K562 (cell line): Measurements from ENCODE around the gene DYNC1I1.

Source experiments
- CBX1 ChIP-seq: sonication (generic); IDR thresholded peaks from 2 replicates; pipeline ENCODE4 v1.6.1; 2016; ENCODE audit warnings: antibody characterized with exemption, low read depth, mild to moderate bottlenecking
- CCAR2 ChIP-seq: fragments of 200-400 bp; formaldehyde crosslinking; IDR thresholded peaks from 2 replicates; pipeline ENCODE4 v1.6.1; 2017; ENCODE audit warnings: mild to moderate bottlenecking, low read depth, low read length
- ELF4 ChIP-seq: fragments of 450-650 bp; formaldehyde crosslinking; IDR thresholded peaks from 2 replicates; pipeline ENCODE4 v1.4.0; 2022; ENCODE audit warnings: missing genetic modification characterization
- GABPB1 ChIP-seq: sonication (generic); formaldehyde crosslinking; IDR thresholded peaks from 2 replicates; pipeline ENCODE4 v1.8.0; 2022; ENCODE audit warnings: mild to moderate bottlenecking, missing genetic modification reagents
- MAZ ChIP-seq, 2 experiments: fragments of 450-650 bp in 1 of 2; sonication (generic) in 1 of 2; formaldehyde crosslinking; IDR thresholded peaks in 1 of 2; conservative IDR thresholded peaks in 1 of 2; 2 replicates each; pipeline versions ENCODE4 v1.4.0 to v1.5.0; 2020; ENCODE audit warnings: mild to moderate bottlenecking in 1 of 2, missing genetic modification reagents in 1 of 2
- NR2C1 ChIP-seq, 2 experiments: fragments of 450-650 bp; IDR thresholded peaks; 2 replicates each; pipeline ENCODE4 v1.6.1; 2017; ENCODE audit warnings: mild to moderate bottlenecking in 2 of 2, antibody characterized with exemption in 1 of 2, inconsistent platforms in 1 of 2, missing compliant biosample characterization in 1 of 2, missing genetic modification characterization in 1 of 2
- PTBP1 ChIP-seq: fragments of 200-400 bp; formaldehyde crosslinking; IDR thresholded peaks from 2 replicates; pipeline ENCODE4 v1.6.1; 2017; ENCODE audit warnings: low read depth, low read length
- PTTG1 ChIP-seq: fragments of 450-650 bp; IDR thresholded peaks from 2 replicates; pipeline ENCODE4 v1.6.1; 2016; ENCODE audit warnings: low read depth, mild to moderate bottlenecking, missing genetic modification characterization, missing compliant biosample characterization
- RAD21 ChIP-seq, 2 experiments: fragments of 250-450 bp in 1 of 2; fragments of 450-650 bp in 1 of 2; sonication (Bioruptor Pico) in 1 of 2; formaldehyde crosslinking in 1 of 2; IDR thresholded peaks in 1 of 2; conservative IDR thresholded peaks in 1 of 2; 2 replicates each; pipeline versions ENCODE4 v1.4.0 to v1.8.0; 2020 to 2022; ENCODE audit warnings: mild to moderate bottlenecking in 2 of 2, moderate library complexity in 1 of 2
- ZNF184 ChIP-seq: sonication (generic); formaldehyde crosslinking; IDR thresholded peaks from 2 replicates; pipeline ENCODE4 v1.5.0; 2020; ENCODE audit warnings: missing genetic modification reagents
- TF ChIP-seq, protein P1 (sequence below), 3 experiments: IDR thresholded peaks in 2 of 3; conservative IDR thresholded peaks in 1 of 3; 2 replicates each; pipeline ENCODE4 v1.5.1; 2011 to 2012; ENCODE audit warnings: low read length in 3 of 3, mild to moderate bottlenecking in 3 of 3, control low read depth in 2 of 3, improper control_type of control experiment in 1 of 3, inconsistent platforms in 1 of 3, low read depth in 1 of 3, mixed read lengths in 1 of 3, moderate library complexity in 1 of 3; ENCODE audit not compliant: insufficient read depth in 2 of 3
- TF ChIP-seq, protein P2 (sequence below): IDR thresholded peaks from 2 replicates; pipeline ENCODE4 v1.6.1; 2012; ENCODE audit warnings: low read depth, low read length, improper control_type of control experiment, borderline replicate concordance

DNA sequence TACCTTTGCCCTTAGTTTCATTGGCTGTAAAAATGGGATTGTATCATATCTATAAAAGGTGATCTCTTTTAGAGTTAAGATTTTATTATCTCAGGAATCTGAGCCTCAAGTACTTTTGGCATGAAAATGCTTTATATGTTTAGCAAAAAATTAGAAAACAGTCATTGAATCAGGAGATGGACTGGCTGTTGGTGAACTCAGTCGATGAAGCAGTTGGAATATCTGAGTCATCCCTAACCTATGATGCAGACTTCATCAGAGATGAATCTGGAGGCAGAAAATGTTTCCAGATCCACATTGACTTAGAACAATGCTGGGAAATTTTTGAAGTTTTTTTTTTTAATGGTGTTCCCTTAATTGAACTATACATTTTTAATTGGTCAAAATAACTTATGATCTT lies 321.1 kb downstream of the DYNC1I1 start:
- TF ChIP-seq NR2C1 (IDR thresholded peaks at IDR 0.05) (no peak), NR2C1 (tag; IDR thresholded peaks at IDR 0.05) (no peak), MAZ (CRISPR knock-in tag; conservative IDR thresholded peaks at IDR 0.05 in 1 of 2, IDR thresholded peaks at IDR 0.05 in 1 of 2) (no peak), CBX1 (no peak), ELF4 (no peak), RAD21 (CRISPR knock-in tag; conservative IDR thresholded peaks at IDR 0.05 in 1 of 2, IDR thresholded peaks at IDR 0.05 in 1 of 2) (no peak), ZNF184 (no peak), CCAR2 (no peak), PTTG1 (tag) (no peak), PTBP1 (no peak), GABPB1 (CRISPR knock-in tag) (no peak)
- TF ChIP-seq, protein P1, sequence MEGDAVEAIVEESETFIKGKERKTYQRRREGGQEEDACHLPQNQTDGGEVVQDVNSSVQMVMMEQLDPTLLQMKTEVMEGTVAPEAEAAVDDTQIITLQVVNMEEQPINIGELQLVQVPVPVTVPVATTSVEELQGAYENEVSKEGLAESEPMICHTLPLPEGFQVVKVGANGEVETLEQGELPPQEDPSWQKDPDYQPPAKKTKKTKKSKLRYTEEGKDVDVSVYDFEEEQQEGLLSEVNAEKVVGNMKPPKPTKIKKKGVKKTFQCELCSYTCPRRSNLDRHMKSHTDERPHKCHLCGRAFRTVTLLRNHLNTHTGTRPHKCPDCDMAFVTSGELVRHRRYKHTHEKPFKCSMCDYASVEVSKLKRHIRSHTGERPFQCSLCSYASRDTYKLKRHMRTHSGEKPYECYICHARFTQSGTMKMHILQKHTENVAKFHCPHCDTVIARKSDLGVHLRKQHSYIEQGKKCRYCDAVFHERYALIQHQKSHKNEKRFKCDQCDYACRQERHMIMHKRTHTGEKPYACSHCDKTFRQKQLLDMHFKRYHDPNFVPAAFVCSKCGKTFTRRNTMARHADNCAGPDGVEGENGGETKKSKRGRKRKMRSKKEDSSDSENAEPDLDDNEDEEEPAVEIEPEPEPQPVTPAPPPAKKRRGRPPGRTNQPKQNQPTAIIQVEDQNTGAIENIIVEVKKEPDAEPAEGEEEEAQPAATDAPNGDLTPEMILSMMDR (IDR thresholded peaks at IDR 0.05 in 2 of 3, conservative IDR thresholded peaks at IDR 0.05 in 1 of 3; ENCODE audit: insufficient read depth in 2 of 3, low read depth in 1 of 3, low read length in 3 of 3): no peak
- TF ChIP-seq, protein P2, sequence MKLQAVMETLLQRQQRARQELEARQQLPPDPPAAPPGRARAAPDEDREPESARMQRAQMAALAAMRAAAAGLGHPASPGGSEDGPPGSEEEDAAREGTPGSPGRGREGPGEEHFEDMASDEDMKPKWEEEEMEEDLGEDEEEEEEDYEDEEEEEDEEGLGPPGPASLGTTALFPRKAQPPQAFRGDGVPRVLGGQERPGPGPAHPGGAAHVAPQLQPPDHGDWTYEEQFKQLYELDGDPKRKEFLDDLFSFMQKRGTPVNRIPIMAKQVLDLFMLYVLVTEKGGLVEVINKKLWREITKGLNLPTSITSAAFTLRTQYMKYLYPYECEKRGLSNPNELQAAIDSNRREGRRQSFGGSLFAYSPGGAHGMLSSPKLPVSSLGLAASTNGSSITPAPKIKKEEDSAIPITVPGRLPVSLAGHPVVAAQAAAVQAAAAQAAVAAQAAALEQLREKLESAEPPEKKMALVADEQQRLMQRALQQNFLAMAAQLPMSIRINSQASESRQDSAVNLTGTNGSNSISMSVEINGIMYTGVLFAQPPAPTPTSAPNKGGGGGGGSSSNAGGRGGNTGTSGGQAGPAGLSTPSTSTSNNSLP: no peak
